ENCODE measurements around the gene USP14. TPM values are rescaled to one million over a fixed set of nuclear protein-coding genes. Genes with fewer than 3 reads are reported as not detected.

Gene USP14
- polyA plus RNA-seq, 5 donors, result 33.5 to 57.4 (median 48.5) TPM

DNA sequence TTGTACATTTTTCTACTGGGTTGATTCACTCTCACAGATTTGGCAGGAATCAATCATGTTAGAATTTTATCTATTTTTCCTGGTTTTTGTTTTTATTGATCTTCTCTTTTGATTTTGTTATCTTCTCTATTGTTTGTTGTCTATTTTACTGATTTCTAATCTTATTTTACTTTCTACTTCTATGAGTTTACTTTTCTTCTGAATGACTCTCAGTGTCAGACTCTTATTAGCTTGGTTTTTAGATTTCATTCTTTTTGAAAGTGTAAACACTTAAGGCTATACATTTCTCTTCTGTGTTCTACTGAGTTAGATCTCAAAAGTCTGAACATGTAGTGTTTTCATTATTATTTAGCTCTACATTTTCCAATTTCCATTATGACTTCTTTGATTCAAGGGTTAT, 62.4 kb downstream of the USP14 start:
- DNase-seq, result no peak

DNA sequence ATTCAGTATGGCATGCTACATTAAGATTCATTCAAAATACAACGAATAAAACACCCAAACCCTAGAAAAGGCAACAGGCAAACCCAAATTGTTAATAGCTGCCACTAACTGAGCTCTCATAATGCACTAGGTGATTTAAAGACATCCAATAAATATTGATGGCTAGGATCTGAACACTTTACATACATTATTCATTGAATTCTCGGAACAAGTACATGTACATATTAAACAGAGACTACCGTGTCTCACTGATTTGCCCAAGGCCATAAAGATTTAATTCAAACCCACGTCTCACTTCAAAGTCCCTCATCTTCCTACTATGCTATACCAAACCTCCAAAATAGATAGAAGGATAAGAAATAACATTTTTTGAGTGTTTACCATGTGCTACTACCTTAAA, 67.4 kb downstream of the USP14 start:
- no peak for DNase-seq

DNA sequence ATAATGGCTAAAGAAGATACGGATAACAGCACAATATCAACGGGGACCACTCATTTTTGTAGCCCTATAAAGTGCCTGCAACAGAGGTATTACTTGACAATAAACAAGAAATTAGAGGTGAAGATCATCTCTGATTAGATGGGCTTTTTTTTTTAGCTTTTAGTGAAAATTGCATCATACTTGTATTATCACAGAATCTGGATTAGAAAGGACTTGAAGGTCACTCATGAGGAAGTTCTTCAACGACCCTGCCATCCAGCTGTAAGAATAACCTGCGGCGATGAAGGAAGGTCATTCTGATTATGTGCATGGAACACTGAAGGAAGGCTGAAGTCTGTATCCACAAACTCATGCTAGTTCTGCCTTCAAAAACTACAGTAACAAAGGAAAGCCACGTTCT, 69.0 kb downstream of the USP14 start:
- no peak for DNase-seq

DNA sequence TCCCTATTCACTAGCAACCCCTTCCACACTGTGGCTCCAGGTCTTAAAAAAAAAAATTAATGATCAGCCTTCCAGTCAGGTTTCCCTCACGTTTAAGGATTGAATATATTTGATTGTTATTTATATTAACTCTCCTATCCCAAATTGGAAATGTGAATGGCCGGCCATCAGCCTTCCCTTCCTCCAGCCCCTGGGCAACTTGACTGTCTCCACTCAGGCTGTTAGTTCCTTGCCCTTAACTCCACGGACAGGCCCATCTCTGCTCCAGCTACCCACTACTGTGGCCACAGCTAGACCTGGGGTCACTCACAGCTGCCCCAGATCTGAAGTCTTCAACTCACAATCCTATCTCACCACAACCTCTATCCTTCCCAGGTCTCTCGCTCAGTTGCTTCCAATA, 69.5 kb downstream of the USP14 start:
- DNase-seq, result no peak

DNA sequence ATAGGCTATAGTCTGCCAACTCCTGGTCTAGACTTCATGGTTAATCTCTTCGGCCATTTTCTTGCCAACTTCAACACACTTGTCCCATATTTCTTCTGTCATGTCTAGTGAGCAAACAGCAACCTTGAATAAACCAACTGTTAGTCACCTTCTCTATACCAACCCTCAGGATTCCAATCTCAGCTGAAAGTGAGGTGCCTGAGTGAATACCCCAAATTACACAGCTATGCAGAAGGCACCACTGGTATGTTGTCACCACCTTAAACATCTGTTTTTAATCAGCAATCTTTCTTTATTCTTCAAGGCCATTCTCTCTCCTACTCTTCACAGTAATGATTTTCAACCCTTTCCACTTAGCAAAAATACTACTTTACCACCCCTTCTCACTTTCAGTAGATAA, 70.2 kb downstream of the USP14 start:
- DNase-seq, result no peak

DNA sequence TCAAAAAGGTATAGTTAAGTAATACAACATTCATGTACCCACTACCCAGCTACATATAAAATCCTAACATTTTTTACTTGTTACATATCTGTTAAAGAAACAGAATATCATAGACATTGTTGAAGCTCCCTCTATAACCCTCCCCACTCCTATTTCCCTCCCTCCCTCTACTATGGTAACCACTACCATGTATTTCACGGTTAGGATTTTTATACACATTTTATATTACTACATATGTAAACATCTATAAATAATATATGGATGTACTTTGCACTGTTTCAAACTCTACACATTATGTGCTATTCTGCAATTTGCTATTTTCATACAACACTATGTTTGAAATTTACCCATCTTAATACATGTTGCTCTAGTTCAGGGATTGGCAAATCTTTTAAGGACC, 73.2 kb downstream of the USP14 start:
- DNase-seq, result no peak

DNA sequence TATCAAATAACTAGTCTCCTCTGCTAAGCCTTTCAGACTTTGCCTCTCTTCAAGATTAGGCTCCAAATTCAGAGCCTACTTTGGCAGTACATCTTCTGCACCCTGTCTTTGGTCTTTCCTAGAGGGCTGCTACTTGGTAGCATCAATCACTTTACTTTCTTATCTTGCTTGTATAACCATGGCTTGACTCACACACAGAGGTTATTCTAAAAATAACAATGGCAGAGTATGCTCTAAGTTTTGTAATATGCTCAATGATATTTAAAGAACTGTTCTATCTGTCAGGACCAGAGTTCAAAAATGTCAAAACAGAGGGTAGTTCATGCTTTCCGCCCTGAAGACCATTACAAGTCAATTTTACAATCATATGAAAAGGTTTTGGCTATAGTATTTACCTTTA, 81.8 kb downstream of the USP14 start:
- no peak for DNase-seq

DNA sequence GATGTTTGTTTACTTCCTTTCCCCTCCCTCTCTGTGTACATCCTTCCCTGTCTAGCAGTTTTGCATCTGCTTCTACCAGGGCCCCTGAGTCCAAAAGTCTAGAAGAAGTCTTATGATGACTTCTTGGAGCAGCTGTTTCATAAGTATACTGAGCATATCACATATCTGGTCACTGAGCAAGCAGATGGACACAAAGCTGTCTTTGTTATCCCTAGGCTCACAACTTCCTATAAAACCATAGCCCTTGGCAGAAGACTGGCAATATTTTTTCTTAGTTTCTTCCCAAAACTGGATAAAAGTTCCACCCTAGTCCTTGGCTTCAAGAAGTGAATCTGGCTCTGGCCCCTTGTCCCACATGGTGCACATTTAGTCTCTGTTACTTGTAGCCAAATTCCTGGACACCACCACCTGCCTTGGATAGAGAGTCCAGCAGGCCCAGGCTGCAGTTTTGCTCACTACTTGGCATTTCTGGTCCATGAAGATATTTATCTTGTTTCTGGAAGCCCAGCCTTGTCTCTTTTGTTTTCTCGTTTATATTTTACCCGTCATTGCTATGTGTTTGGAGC, 87.0 kb downstream of the USP14 start:
- DNase-seq, result no peak

DNA sequence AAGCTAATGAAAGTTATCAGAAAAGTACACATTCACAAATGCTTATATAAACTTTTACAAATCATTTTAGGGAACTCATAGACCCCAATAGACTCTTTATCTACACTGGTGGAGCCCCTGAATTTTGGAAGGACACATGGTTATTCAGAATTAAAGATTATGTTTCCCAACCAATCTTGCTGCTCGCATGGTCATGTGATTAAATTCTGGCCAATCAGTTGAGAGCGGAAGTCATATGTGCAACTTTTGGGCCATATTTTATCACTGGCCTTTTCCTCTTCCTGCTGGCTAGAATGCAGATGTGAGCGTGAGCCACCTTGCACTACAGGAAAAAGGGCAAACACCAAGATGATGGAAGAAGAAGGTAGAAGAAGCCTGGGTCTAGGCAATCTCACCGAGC, 89.7 kb downstream of the USP14 start:
- DNase-seq, result no peak

DNA sequence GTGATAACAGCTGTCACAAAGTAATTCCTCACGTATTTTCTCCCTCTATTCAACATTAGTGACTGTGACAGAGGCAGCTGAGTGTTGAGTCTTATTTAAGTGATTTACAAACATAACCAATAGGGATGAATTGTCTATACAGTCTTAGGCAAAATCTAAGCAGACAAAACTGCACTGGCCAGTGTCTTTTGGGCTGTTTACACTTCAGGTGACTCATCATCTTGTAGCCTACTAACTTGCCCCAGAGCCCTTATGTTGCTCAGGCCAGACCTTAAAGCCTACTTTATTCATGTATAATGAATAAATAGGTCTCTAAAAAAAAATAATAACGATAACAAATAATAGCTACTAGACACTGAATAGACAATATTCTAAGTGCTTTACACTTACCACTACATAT, 92.3 kb downstream of the USP14 start:
- no peak for DNase-seq

DNA sequence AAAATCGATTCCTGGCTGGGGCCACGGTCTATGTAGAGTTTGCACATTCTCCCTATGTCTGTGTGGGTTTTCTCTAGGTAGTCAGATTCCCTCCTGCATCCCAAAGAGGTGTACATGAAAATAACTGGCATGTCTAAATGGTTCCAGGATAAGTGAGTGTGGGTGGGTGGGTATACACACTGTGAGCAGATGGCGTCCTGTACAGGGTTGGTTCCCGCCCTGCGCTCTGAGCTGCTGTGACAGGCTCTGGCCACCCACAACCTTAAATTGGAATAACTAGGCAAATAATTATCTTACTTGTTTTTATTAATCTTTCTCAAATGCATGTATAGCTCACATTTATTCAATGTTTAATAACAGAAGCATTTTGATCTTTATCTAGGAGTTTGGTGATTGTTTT, 93.2 kb downstream of the USP14 start:
- DNase-seq, result no peak

DNA sequence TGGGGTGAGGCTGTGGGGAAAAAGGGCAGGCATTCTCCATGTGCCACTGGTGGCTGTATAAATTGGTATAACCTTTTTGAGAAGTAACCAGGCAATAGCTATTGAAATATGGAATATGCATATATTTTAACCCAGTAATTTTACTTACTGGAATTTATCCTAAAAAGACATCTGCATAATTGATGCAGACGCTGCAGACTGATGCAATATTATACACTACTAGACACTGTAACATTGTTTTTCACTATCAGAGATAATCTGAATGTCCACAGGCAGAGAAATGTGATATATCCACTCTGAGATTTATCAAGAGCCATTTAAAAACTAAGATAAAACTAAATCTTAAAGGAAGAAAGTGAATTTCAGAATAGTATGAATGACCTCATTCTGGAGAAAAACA, 94.8 kb downstream of the USP14 start:
- no peak for DNase-seq

DNA sequence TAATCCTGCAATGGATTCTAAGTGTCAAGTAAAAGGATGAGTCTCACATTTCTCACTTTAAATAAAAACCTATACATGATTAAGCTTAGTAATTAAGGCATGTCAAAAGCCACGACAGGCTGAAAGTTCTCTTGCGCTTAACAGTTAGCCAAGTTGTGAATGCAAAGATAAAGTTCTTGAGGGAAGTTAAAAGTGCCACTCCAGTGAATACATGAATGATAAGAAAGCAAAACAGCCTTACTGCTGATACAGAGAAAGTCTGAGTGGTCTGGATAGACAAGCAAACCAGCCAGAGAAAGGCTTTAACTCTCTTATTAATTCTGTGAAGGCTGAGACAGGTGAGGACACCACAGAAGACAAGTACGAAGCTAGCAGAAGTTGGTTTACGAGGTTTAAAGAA, 96.8 kb downstream of the USP14 start:
- DNase-seq, result no peak

DNA sequence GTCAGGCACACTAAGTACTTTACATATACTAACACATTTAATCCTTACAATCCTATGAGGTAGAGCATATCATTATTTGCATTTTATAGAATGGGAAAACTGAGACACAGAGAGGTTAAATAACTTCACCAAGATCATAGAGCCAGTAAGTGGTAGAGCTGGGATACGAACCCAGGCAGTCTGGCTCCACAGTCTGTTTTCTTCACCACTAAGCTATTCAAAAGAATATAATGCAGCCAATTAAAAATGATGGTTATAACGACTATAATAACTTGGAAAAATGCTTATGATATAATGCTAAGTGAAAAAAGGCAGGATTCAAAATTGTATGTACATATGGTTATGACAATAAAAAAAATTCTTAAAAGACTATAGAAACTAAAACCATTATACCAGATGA, 102.2 kb downstream of the USP14 start:
- no peak for DNase-seq

DNA sequence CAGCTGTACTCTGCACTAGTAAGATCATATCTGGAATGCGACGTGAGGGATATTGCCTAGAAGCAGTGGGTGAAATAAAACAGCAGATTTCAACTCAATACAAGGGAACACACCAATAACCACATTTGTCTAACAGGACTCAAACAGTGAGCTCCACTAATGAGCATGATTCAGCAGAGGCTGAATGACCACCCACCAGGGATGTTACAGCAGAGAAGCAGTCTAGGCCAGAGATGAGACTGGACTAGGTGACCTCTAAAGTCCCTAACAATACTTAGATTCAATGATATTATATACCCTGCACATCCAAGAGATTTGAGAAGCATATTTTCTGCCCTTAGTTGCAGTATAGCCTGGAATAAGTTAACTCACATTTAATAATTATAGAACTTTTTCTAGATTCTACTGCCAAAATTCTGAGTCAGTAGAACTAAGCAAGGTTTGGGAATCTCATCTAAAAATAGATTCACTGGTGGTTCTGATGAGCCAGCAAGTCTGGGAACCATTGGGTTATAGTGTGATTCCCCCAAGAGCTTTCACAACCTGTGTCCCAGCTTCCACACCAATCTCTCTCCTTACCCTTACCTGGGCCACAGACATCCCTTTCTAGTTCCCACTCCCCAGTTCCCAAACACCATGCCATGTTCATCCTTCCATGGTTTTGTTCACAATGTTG, 103.2 kb downstream of the USP14 start:
- DNase-seq, result no peak

Other genes with a start within 250 kb of the USP14 start
- gene TUBB8B, start 108.9 kb upstream of the USP14 start, polyA plus RNA-seq (ENCODE audit: insufficient read depth in 1 of 5, insufficient read length in 5 of 5, low replicate concordance in 1 of 5), result 1 to 10 TPM in 1 of 5 donors, under 1 TPM in 3, not detected in 1; 0.56 to 1.2 (median 0.79) TPM
- gene THOC1, start 109.5 kb downstream of the USP14 start, polyA plus RNA-seq (ENCODE audit: insufficient read depth in 1 of 5, insufficient read length in 5 of 5, low replicate concordance in 1 of 5), result 100 to 1,000 TPM in 4 of 5 donors, 10 to 100 TPM in 1; 70.8 to 156 (median 127) TPM